GM18517 (cell line): ENCODE results near the gene SKP1.

Source experiments
- ATAC-seq: cut with Tn5 transposase; IDR thresholded peaks from one replicate; pipeline ENCODE4 v1.9.1; 2021; ENCODE audit warnings: mild to moderate bottlenecking, moderate library complexity; ENCODE audit not compliant: unreplicated experiment

Gene SKP1

DNA sequence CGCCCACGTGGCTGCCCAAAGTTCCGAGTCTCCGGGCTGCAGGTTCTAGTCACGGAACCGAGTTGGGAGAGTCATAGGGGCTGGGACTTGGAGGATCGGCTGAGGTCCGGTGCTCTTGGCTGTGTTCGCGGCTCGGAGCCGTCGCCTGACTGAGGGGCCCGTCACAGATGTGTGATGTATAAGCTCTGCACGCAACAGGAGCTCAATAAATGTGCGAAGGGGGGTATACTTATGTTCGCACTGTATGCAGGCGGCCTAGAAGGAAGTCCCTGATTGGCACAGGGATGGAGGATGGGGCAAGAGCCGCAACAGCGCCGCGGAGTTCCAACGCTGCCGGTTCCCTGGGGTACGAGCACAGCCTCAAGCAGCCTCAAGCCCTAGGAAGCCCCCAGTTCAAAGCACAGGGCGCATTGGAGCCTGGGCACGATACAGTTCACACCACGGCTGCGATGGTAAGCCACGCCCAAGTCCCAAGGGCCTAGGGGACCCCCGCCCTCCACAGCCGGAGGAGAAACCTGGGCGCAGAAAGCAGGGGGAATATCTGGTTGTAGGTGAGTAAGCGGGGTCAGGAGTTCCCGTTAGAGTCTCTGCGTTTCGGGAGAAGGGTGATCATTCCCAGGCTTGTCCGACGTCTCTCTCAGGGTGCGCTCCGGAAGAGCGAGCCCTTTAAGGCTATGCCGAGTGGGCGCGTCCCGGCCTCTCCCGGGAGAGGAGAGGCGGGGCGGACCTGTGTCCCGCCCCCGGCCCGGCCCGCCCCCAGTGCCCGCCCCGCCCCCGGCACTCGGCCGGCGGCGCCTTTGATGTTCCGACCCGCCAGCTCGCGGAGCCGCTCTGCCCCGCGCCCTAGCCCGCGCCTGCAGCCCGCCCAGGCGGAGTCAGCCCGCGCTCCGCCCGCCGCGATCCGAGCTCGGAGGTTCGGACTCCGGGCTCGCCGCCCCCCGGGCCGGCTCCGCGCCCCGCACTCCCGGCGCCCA is 62.6 kb downstream of the SKP1 start, which contains the start of gene TCF7:
TCF7 (plus strand) TSS at position 780 of the 974 bp plus-strand sequence. CDS start 226 bp downstream, outside the sequence.
- ATAC-seq = no peak

DNA sequence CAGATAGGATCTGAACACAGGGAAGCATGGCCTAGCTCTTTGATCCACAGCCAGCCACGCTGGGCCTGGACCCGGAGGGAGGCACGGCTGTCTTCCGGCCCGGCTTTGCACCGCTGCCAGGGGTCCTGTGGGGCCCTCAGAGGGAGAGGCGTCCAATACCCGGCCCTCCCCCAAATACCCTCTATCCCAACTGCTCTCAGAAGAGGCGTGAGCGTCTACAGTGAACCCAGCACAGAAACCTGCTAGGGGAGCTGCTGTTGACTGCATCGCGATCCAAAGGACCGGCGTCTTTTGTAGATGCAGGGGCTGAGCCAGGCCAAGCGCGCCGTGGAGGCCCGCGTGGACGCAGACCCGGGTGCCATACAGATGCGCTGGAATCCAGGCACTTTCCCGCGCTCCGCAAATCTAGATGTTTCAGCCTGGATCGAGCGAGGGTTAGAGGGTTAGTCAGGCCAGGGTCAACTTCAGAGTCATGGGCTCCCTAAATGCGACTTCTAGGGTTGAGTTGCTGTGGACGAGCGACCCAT is 63.3 kb downstream of the SKP1 start:
- no peak for ATAC-seq

DNA sequence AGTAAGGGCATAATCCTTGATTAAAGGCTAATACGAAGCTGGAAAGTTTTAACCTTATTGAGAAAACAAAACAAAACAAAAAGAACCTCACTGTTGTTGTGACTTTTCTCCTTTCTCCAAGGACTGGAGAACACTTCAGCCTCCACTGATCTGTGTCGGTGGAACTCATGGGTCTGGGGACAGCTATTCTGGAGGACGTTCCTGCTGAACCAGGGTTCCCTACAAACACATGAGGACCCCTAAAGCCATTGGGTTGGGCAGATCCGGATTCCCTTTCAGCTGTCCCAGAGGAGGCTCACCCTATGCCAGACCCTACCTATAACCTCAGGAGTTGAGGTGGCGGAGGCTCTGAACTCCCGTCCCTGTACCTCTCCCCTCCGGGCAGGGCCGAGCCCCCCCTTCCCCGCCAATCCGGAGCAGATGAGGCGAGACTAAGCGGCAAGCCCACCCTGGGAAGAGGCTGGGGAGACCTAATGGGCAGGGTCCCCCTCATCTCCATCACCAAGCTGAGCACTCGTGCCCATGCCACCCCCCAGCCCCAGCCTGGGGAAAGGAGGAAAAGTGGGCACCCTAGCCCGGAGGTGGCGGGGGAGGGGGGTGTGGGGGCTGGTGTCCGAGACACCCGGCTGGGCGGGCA is 63.9 kb downstream of the SKP1 start:
- ATAC-seq = no peak

DNA sequence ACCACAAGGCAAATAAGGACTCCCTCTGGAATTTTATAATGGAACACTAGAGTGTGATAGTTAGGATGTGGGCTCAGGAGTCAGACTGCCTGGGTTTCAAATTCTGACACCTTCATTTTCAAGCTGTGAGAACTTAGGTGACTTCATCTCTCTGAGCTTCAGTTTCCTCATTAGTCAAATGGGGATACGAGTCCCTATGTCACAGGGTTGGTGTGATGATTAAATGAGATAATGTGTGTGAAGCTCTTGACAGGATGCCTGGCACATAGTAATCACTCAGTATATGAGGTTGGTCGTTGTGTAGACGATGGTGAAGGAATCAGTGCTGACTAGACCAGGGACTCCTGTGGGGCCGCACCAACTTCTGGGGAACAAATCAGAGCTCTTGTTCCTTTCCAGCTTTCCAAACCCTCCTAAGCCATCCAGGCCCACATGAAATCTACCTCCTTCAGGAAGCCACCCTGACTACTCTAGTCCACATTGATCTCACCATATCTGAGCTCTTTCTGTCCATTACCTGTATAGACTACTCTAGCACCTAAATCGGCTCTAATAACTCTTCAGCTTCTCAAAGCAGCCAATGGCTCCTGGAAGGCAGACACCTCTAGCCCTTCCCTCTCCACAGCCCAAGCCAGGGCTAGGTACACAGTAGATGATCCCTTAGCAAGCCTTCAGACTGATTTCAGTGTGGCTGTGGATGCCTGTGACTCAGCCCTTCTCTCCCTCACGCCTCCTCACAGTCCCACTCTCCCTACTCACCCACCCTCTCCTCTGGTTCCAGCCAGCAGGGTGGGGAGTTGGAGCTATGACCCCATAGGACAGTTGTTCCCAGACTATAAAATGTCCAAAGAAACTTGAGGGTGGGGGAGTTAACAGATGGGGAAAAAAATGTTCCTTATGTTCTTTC is 64.8 kb downstream of the SKP1 start:
- no peak for ATAC-seq

DNA sequence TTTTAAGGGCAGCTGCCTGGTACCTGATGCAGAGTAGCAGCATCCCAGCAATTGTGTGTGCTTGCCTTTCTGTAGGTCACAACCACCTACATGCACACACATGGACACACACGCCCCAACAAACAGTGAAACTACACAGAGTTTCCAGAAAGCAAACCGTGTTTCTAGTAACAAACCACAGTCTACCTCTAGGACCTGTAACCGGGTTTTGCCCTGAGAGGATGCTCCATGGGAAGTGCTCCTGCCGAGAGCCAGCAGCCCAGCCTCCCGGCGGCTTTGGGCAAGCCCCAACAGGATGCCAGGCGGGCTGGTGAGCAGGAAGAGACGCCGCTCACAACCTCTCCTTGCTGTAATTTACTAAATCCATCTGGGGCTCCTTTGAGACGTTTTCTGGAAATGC is 66.4 kb downstream of the SKP1 start:
- no peak for ATAC-seq

DNA sequence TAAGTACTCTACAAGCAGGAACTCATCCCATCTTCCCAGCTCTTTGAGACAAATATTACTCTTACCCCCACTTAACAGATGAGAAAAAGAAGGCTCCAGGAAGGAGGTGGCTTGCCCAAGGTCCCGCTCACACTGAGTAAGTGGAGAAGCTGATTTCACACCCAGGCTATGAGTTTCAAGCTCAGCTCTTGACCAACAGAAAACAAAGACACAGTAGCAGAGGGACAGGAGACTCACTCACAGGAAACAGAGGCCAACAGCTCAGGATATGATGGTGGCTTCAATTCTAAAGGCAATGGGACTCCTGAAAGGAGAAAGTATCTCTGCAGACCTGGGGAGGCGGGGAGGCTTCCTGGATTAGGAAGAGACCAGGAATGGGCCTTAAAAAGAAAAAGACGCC is 69.0 kb downstream of the SKP1 start:
- ATAC-seq = no peak

DNA sequence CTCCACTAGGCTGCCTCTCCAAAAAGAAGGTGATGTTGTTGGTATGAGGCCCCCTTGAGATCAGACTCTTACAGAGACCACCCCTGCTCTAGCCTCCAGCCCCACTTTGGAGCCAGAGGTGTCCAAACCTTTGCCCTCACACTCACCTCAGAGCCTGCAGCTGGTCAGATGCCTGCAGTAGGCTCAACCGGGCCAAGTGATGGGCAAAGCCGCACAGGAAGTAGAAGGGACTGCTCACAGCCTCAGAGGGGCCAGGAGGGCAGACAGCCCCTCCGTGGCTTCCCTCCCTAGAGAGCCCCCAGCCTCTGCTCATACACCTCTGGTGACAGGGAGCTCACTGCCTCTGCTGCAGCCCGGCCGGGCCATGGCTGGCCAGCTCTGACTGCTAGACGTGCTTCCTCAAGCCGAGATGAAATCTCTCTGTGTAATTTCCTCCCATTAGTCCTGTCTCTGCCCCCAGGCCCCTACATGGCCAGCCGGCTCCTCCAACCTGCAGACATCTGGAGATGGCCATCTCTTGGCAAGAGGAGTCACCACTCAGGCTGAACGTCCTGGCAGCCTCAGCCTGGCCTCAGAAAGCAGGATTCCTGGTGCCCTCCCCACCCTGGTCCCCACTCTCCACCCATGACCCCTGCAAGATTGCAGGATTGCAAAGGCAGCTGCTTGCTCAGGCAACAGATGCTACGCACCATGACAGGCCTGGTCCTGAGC is 69.6 kb downstream of the SKP1 start:
- no peak for ATAC-seq

DNA sequence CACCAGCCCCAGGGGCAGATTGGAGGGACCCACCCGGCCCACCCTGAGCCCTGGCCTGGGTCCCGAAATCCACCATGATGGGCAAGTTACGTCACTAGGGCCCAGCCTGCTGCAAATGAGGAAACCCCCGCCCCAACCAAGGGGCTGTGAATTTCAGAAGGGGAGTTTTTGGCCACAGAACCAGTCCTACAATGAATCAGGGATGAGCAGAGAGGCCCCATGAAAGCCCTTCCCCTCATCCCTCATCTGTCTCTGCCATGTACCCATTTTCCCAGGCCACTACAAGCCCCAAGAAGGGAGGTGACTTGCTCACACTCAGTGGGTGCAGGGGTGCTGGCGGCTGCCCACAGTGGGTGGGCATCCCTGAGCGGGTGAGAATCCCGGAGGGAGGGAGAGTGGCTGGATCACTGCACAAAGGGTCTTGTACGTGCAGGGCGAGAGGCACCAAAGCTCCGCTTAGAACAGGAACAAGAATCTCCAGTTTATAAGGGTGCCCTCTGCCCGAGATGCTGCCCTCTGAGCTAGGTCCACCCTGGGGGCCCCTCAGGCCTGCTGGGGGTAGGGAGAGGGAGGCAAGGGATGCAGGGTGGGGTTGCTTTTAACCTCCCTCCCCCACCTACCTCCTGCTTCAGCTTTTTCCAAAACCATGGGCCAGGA is 72.6 kb downstream of the SKP1 start:
- no peak for ATAC-seq

DNA sequence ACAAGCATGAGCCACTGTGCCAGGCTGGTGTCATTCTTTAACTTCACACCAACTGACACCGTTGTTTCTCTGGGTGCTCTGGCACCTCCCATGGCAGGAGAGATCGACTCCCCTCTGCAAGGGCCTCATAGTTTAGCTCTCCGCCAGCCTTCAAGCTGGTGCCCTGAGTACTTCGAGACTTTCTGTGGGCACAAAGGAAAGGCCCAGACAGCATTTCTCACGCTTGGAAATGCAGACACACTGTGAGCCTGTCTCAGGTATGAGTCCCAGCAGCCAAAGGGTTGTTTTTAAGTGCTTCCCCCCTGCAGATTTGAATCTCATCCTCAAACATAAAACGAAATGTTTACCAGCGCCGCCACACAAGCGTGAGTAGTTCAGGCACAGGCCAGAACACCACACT is 73.4 kb downstream of the SKP1 start:
- no peak for ATAC-seq

DNA sequence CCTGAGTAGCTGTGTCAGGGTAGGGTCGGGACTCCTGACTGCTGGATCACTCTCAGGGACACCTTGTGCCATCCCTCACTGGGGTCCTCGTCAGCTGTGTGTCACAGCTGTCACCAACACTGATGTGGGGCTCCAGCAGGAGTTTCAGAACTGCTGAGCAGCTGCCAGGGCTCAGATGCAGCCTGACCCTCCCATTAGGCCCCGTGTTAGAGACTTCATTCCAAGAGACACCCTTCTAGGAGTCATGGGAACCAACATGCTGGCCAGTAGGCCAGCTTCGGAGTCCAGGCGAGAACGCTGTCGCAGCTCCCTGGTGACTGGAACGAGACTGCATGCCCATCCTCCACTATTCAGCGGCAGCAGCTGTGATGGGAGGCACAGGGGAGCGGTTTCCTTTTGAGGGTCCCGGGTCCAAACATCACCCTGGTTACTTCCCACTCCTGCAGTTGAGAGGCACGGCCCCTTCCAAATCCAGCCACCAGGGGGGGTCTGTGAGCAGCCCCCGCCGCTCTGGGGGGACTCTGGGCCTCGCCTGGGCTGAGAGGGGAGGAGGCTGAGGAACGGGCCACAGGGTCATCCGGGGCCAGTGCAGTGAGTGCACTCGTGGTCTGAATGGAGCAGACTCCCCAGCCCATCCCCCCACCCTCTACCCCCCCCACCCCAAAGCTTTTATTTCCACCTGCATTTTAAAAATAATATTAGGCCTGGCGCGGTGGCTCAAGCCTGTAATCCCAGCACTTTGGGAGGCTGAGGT is 74.9 kb downstream of the SKP1 start:
- ATAC-seq = no peak

DNA sequence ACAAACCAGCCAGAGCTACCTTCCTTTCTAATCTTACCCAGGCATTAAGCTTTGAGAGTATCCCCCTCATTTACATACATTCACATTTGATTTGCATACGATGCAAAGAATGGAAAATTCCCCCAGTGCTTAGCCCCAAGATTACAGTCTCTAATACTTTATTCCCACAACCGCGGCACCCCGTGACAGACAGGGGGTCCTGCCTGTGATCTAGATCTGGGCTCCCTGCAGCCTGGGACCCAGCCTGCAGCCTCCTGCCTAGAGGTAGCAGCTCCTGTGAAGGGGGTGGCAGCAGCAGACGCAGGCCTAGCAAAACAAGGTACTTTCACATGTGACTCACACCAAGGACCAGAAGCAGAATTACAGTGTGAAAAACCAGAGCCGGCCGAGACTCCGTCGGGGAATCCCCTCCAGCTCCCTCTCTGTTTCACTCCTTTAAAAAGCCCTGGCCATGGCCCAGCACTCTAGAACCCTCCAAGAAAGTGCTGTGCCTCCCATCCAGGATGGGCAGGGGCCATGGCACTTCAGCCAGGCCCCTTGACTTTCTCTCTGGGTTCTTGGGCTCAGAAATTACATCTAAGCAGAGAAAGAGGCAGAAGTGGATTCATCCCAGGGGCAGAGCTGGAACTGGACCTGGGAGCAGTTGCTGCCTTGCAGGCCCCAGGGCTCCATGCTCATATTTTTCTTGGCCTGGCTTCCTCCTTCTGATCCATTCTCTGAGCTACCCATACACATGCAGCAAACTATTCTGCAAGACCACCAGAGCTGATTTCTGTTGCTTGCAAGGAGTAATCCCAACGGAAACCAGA is 76.3 kb downstream of the SKP1 start:
- peak; percentile 89 for ATAC-seq

DNA sequence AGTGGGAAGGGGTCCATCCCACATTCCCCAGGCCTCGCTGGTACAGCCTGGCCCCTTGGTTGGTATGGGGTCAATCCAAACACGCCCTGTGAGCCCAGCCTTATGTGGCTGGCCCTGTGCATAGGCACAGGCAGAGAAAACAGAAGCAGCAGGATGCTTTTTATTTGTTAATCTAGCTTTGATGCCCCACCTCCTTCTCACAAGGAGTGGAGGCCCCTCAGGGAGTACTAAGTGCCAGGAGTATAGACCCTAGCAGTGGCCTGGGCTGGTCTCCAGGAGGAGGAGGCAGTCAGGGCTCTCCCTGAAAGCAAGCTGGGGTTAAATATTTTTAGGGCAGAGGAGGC is 76.8 kb downstream of the SKP1 start:
- no peak for ATAC-seq

DNA sequence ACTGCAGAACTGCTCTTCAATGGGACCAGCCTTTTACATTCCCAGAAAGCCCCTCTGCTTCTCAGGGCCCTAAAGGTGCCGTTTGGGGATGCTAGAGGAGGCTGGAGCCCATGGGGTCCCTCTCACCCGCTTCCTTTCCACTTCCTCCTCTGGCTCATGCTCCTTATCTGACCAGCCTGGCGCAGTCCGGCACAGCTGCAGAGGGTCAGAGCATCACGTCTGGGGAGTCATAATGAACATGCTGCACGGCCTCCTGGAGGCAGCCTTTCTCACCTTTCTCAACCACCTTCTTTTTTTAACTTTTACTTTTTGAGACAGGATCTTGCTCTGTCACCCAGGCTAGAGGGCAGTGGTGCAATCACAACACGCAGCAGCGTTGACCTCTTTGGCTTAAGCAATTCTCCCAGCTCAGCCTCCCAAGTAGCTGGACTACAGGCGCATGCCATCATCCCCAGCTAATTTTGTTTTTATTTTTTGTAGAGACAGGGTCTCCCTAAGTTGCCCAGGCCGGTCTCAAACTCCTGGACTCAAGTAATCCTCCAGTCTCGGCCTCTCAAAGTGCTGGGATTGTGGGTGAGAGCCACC is 77.4 kb downstream of the SKP1 start:
- no peak for ATAC-seq
